T follicular helper cell (primary cell): Measurements from ENCODE around the gene NPIPB2.
"Not testable (repeated sequence)": the region's sequence is repeated elsewhere in the genome, so short reads cannot be mapped to it uniquely, and the experiment has no call there.

ENCODE experiments used
- DNase-seq: peaks from one replicate; pipeline ENCODE4 v3.0.0-alpha.2; 2020; ENCODE audit warnings: low read depth
- total RNA-seq, 2 experiments: gene quantifications; one replicate each; lab custom pipeline; 2026; lab: John Stamatoyannopoulos, UW

Gene NPIPB2
- total RNA-seq: 0.65 to 3.4 reads per million in 2 experiments

DNA sequence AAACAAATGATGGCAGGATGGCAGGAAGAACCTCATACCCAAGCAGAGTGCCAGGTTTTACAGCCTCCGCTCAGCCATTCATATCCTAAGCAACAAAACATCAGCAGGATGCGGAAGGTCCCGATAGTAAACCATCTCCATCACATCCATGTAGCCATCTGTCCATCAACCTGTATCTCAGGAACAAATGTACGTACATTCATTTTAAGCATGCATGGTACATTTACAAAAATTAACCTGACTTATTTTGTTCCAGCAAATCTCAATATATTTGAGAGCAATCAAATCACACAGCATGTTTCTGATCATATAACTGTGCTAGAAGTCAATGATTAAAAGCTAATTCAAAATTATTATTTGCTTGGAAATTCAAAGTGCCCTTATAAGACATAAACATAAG, at the start of gene NPIPB2:
Gene NPIPB2, minus strand, starts transcription at position 101 of the 400 bp plus-strand sequence. Its CDS starts 0 bp downstream, at position 101.
- not testable (repeated sequence) for DNase-seq

DNA sequence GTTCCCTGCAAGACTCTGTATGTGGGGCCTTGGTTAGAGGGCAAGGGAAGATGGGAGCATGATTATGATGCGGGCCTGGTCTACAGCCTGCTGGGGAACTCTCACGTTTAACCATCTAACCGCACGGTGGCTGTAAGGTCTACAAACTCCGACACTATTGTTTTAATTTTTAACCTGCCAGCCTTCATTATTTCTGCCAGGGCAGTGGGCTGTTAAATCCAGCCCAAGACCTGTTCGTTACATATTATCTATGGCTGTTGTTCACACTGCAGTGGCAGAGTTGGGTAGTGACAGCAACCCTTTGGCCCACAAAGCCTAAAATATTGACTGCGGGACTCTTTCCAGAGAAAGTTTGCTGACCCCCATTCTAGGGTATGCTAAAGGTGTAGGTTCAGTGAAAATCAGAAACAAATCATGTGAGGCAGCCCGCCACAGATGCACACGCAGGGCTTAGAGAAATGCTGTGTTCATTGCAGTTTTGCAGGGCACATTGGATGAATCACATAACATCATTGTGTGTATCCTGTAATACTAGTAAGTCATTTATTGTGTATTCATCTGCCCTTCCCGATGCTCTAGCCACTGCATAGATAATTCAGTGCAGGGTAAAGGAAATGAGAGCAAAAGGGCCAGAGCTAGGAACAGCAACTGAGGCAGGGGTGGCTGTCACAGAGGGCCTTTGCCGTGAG, 49.0 kb upstream of the NPIPB2 start:
- no peak for DNase-seq

DNA sequence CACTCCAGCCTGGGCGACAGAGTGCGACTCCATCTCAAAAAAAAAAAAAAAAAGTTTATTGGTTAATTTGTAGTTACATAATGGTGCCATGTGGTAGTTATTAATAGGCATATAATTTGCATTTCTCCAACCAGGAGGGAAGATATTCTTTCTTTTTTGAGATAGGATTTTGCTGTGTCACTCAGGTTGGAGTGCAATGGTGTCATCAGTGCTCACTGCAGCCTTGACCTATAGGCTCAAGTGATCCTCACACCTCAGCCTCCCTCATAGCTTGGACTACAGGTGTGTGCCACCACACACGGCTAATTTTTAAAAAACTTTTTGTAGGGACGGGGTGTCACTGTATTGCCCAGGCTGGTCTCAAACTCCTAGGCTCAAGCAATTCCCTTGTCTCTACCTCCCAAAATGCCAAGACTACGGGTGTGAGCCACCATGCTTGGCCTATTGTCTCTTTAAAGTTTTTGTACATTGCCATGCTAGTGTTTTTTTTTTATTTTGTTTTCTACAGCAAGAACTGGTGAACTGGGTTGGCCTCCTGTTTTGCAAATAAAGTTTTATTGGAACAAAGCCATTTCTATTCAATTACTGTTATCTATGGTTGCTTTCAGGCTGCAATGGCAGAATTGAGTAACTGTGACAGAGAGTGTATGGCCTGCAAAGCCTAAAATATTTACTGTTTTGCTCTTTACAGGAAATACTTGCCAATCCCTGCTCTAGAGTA, 46.6 kb upstream of the NPIPB2 start:
- no peak for DNase-seq

DNA sequence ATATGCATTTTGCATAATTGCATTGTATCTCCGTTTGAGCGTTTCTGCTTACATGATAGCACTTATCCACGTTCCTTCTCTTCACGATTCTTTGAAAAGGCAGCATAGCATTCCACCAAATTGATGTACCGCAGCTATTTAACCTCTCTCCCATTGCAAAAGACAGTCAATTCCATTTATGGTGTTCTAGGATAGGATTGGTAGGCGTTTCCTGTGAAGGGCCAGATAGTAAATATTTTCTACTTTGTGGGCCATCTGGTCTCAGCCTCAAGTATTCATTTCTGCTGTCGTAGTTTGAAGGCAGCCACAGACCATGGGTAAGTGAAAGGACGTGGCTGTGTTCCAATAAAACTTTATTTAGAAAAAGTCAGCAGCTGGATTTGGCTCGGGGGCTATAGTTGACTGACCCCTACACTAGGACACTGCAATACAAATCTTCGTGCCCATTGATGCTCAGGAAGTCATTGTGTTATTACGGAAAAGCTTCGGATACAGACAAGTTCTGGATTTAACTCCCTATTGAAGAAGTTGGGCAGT, 44.7 kb upstream of the NPIPB2 start:
- DNase-seq: no peak

DNA sequence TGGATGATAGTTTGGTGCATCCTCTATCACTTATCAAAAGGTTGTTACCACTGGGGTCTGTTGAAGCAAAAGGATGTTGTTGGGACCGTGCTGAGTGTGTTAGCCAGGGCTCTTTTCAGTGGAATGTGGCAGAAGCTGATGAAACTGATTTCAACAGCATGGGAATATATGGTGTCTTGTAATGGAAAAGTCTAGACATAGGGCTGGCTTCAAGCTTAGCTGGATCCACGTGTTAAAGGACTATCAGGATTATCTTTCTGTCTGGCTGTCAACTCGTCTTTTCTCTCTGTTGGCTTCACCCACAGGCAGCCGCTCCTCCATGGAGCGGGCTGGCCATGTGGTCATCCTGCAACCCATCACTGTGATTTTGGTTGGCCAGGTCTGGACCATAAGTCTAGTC, 43.4 kb upstream of the NPIPB2 start:
- DNase-seq: no peak

DNA sequence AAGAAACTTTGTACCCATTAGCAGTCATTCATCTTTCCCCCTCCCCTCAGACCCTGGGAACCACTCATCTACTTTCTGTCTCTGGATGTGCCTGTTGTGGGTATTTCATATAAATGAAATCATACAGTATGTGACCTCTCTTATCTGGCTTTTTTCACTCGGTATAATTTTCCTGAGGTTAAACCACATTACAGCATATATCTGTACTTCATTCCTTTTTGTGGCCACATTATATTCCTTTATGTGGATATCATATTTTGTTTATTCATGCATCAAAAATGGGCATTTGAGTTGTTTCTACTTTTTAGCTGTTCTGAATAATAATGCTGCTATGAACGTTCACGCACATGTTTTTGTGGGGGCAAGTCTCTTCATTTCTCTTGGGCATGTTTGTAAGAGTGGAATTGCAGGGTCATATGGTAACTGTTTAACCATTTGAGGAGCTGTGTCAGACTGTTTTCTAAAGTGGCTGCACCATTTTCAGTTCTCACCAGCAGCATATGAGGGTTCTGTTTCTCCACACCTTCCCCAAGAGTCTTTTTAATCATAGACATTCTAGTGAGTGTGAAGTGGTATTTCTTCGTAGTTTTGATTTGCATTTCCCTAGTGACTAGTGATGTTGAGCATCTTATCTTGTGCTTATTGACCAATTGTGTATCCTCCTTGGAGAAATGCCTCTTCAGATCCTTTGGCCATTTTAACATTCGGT, 38.4 kb upstream of the NPIPB2 start:
- no peak for DNase-seq

DNA sequence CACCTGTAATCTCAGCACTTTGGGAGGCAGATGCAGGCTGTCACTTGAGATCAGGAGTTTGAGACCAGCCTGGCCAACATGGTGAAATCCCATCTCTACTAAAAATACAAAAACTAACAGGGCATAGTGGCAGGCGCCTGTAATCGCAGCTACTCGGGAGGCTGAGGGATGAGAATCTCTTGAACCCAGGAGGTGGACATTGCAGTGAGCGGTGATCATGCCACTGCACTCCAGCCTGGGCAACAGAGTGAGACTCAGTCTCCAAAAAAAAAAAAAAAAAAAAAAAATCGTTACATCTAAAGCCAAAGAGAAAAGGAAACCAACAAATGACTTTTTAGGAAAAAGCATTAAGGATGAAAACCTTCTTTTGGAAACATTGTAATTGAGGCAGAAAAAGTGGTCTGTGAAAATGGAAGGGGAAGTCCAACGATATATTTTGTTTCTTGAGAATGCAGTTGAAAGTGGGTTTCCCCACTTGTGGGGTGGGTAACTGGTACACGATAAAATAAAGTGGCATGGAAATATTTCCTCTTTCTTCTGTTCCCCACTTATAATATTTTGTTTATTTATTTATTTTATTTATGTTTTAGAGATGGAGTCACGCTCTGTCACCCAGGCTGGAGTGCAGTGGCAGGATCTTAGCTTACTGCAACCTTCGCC, 37.3 kb upstream of the NPIPB2 start:
- DNase-seq: no peak

DNA sequence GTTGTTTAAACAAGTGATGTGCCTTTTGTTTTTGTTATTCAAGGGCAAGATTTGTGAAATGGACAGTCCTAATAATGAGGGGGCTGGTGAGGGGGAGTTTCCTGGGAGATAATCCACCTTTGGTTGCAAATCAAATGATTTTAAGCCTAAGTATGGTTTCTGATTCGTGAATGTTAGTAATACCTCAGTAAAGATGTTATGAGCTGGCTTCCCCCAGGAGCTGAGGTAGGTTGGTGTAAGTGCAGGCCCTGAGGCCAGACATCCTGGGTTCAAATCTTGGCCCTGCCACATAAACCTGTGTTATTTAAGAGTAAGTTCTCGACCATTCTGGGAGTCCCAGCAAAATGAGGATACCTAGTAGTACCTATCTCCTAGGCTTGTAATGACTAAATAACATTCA, 36.2 kb upstream of the NPIPB2 start:
- DNase-seq: no peak

DNA sequence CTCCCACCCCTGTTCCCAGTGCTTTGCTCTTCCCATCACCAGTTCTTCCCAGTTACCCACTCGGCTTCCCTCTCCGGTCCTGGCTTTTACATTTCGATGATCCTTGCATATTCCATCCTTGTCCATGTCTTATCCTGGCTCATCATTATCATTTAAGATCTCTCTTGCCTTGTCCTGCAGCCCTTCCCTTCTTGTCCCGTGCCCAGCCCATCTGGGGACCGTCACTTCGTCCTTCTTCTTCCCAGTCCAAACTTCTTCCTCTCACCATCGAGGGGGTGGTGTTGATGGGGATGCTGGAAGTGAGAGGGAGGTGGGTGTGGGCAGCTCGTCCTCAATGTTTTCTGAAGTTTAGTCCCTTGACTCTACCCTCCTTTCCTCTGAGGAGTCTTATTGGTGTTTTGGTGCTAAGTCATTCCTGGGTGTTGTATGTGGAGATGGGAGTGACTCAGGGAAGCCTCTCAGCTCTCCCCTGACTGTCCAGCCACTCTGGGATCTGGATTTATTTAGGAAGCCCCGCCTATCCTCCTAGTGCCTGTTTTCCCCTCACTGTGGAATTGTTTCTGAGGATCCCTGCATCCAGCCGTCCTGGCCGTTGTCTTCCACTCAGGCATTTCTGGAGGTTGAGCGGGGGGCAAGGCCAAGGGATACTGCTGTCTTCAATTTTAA, 35.7 kb upstream of the NPIPB2 start:
- no peak for DNase-seq

DNA sequence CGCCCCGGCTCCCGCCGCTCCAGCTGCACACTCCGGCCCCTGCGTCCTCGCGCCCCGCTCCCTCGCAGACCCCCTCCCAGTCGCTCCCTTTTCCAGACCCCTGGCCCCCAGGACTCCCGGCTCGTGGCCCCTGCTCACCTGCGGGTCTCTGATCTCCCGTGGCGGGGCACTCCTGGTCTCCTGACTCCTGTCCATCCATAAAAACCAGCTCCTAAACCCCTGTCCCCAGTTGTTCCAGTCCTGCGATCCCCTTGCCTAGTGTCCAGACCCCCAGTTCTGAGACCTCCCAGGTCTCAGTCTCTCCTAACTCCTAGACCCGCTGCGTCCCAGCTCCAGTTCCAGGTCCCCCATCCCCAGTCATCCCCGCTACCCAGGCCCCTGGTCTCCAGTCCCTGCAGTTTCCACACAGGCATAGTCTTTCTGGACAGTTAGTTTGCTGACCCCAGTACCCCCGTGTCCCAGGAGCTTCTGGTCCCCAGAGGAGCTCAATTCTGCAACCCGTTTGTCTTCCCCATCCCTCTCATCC, 35.1 kb upstream of the NPIPB2 start:
- DNase-seq: no peak

DNA sequence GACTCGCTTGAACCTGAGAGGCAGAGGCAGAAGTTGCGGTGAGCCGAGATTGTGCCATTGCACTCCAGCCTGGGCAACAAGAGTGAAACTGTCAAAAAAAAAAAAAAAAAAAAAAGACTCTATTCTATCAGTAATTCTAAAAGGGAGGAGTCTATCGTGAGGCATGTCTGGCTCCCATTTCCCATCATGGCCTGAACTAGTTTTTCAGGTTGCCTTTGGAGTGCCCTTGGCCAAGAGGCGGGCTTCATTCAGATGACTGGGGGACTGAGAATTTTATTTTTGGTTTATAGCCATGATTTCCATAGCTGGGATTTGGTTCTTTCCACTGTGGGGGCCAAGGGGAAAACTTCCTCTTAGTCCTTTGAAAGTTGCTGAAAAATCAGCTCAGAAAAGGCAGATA, 31.2 kb upstream of the NPIPB2 start:
- no peak for DNase-seq

DNA sequence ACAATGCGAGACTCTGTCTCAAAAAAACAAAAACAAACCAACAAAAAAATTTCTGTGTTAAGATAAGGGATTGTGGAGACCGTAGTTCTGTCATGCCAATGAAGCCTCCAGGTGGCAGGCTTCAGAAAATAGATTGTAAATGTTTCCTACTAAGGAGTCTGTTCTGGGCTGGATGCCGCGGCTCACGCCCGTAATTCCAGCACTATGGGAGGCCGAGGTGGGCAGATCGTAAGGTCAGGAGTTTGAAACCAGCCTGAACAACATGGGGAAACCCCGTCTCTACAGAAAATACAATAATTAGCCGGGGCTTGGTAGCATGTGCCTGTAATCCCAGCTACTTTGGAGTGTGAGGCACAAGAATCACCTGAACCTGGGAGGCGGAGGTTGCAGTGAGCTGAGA, 30.3 kb upstream of the NPIPB2 start:
- DNase-seq: no peak

DNA sequence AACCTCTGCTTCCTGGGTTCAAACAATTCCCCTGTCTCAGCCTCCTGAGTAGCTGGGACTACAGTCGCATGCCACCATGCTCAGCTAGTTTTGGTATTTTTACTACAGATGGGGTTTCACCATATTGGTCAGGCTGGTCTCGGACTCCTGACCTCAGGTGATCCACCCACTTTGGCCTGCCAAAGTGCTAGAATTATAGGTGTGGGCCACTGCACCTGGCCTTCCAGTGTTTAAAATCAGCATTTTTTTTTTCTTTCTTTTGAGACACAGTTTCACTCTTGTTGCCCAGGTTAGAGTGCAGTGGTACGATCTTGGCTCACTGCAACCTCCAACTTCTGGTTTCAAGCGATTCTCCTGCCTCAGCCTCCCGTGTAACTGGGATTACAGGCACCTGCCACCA, 28.4 kb upstream of the NPIPB2 start:
- DNase-seq: not testable (repeated sequence)

DNA sequence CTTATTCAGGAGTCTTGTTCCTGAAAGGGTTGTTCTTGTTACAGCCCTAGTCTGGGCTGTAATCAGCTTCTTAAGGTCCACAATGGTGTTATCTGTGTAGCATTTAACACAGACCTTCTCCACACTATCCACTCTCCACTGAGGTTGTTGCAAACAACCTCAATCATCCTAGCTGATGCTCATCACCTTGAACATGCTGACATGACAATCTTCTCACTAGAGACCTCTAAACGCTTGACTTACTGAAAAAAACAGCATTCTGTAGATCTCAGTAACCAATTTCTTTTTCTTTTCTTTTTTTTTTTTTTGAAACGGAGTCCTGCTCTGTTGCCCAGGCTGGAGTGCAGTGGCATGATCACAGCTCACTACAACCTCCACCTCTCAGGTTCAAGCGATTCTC, 26.7 kb upstream of the NPIPB2 start:
- DNase-seq: no peak

DNA sequence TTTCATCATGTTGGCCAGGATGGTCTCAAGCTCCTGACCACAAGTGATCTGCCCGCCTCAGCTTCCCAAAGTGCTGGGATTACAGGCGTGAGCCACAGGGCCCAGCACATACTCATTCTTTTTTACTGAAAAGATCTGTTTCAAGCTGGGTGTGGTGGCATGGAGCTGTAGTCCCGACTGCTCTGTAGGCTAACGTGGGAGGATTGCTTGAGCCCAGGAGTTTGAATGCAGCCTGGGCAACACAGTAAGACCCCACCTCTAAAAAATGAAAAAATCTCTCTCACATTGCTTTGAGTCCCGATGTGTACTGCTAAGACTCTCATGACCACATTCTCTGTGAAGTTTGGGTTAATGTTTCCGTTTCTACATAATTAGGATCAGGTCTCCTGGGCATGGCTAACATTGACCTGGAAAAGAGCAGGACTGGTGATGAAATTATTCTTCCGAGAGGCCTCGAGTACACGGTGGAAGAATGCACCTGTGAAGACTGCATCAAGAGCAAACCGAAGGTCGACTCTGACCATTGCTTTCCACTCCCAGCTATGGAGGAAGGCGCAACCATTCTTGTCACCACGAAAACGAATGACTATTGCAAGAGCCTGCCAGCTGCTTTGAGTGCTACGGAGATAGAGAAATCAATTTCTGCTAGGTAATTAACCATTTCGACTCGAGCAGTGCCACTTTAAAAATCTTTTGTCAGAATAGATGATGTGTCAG, 25.5 kb upstream of the NPIPB2 start:
- DNase-seq: no peak

DNA sequence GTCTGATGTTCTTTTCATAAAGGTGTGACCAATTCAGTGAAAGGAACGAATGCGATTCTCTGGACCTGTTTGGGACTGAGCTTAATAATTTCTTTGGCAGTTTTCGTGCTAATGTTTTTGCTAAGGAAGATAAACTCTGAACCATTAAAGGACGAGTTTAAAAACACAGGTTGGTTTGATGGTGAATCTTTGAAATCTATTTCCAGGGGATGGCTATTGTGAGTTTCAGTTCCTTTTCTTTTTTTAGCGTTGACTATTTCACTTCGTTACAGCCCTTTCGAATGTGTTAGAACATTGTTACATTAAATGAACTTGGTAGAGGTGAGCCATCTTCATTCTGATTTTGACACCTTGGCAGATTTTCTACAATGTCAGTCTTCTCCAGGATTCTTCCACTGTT, 24.3 kb upstream of the NPIPB2 start:
- no peak for DNase-seq

DNA sequence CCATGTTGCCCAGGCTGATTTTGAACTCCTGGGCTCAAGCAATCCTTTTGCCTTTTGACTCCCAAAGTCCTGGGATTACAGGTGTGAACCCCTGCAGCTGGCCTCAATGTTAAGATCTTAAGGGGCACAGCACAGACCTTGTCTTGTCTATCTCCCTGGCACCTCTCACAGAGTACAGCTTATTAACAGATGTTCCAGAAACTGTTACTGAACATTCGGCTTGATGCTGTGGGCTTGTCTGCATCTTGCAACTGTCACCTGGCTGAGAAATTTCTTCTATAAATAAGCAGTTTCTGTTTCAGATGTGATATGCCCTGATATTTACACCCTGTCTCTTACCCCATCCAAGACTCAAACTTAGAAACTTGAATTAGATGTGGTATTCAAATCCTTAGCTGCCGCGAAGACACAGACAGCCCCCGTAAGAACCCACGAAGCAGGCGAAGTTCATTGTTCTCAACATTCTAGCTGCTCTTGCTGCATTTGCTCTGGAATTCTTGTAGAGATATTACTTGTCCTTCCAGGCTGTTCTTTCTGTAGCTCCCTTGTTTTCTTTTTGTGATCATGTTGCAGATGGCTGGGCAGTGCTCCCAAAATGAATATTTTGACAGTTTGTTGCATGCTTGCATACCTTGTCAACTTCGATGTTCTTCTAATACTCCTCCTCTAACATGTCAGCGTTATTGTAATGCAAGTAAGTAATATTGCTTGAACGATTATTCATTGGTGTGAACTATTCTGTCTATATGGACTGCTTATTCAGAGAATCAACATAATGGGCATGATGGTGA, 23.1 kb upstream of the NPIPB2 start, which contains the start of gene TNFRSF17:
Gene TNFRSF17, plus strand, starts transcription at position 450 of the 791 bp plus-strand sequence. Its CDS starts 115 bp downstream, at position 565.
- no peak for DNase-seq

DNA sequence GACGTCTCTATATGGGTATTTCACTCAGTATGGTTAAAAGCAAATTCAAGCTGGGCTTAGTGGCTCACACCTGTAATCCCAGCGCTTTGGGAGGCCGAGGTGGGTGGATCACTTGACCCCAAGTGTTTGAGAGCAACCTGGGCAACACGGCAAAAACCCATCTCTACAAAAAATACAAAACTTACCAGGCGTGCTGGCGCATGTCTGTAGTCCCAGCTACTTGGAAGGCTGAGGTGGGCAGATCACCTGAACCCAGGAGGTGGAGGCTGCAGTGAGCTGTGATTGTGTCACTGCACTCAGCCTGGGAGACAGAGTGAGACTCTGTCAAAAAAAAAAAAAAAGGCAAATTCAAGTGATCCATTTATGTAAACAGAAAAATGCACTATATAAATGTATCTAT, 21.9 kb upstream of the NPIPB2 start:
- DNase-seq: no peak

DNA sequence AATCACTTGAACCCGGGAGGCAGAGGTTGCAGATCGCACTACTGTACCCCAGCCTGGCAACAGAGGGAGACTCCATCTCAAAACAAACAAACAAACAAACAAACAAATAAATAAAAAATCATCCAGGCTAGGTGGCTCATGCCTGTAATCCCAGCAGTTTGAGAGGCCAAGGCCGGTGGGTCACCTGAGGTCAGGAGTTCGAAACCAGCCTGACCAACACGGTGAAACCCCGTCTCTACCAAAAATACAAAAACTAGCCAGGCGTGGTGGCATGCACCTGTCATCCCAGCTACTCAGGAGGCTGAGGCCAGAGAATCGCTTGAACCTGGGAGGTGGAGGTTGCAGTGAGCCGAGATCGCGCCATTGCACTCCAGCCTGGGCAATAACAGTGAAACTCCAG, 21.1 kb upstream of the NPIPB2 start:
- not testable (repeated sequence) for DNase-seq

DNA sequence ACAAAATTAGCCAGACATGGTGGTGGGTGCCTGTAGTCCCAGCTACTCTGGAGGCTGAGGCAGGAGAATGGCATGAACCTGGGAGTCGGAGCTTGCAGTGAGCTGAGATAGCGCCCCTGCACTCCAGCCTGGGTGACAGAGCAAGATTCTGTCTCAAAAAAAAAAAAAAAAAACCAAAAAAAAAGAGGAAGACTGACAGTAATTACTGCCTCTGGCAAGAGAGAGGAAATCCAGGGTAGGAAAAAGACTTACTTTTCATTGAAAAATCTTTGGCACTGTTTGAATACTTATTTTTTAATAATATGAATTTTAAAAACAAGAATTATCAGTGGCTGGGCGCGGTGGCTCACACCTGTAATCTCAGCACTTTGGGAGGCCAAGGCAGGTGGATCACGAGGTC, 20.6 kb upstream of the NPIPB2 start:
- not testable (repeated sequence) for DNase-seq
